SK-N-SH treated with all-trans-retinoic acid at 6 μM for 48 hours (cell line): Measurements from ENCODE around the gene MSANTD3.

Experiments used
- ATAC-seq: fragments of 200-7000 bp; cut with Tn5 transposase; 3 replicates; pipeline ENCODE4 v1.9.1; 2020; ENCODE audit warnings: mild to moderate bottlenecking, moderate library complexity
- BACH2 ChIP-seq: fragments of 250-450 bp; sonication (Bioruptor Pico); IDR thresholded peaks from 2 replicates; pipeline ENCODE4 v1.9.0; 2021; ENCODE audit warnings: mild to moderate bottlenecking, borderline replicate concordance
- CSDC2 ChIP-seq: fragments of 250-450 bp; sonication (Bioruptor Pico); IDR thresholded peaks from 2 replicates; pipeline ENCODE4 v1.5.0; 2020; ENCODE audit warnings: mild to moderate bottlenecking, moderate library complexity
- CSRNP3 ChIP-seq: fragments of 250-450 bp; sonication (Bioruptor Pico); IDR thresholded peaks from 2 replicates; pipeline ENCODE4 v1.5.1; 2021; ENCODE audit warnings: mild to moderate bottlenecking, moderate library complexity
- ESRRG ChIP-seq: fragments of 250-450 bp; sonication (Bioruptor Pico); IDR thresholded peaks from 2 replicates; pipeline ENCODE4 v1.6.1; 2021; ENCODE audit warnings: mild to moderate bottlenecking
- GLIS3 ChIP-seq: fragments of 250-450 bp; sonication (Bioruptor Pico); IDR thresholded peaks from 2 replicates; pipeline ENCODE4 v1.5.0; 2020; ENCODE audit warnings: mild to moderate bottlenecking, moderate library complexity
- ISL1 ChIP-seq: fragments of 250-450 bp; sonication (Bioruptor Pico); IDR thresholded peaks from 2 replicates; pipeline ENCODE4 v2.1.2; 2022; ENCODE audit warnings: mild to moderate bottlenecking, moderate library complexity
- OSR1 ChIP-seq: fragments of 250-450 bp; sonication (Bioruptor Pico); IDR thresholded peaks from 2 replicates; pipeline ENCODE4 v1.8.0; 2022; ENCODE audit warnings: moderate library complexity, mild to moderate bottlenecking, inconsistent platforms
- PATZ1 ChIP-seq: fragments of 250-450 bp; sonication (Bioruptor Pico); IDR thresholded peaks from 2 replicates; pipeline ENCODE4 v1.8.0; 2020; ENCODE audit warnings: mild to moderate bottlenecking, moderate library complexity, borderline replicate concordance
- POU6F1 ChIP-seq: fragments of 250-450 bp; sonication (Bioruptor Pico); IDR thresholded peaks from 2 replicates; pipeline ENCODE4 v1.8.0; 2021; ENCODE audit warnings: low read depth, mild to moderate bottlenecking, moderate library complexity, borderline replicate concordance
- PPARA ChIP-seq: fragments of 250-450 bp; sonication (Bioruptor Pico); IDR thresholded peaks from 2 replicates; pipeline ENCODE4 v1.5.0; 2020; ENCODE audit warnings: mild to moderate bottlenecking, borderline replicate concordance
- RARB ChIP-seq: fragments of 250-450 bp; sonication (Bioruptor Pico); IDR thresholded peaks from 2 replicates; pipeline ENCODE4 v1.8.0; 2021; ENCODE audit warnings: mild to moderate bottlenecking, moderate library complexity
- SNAI2 ChIP-seq: fragments of 250-450 bp; sonication (Bioruptor Pico); IDR thresholded peaks from 2 replicates; pipeline ENCODE4 v1.5.0; 2020; ENCODE audit warnings: mild to moderate bottlenecking, moderate library complexity
- TCF4 ChIP-seq: fragments of 250-450 bp; sonication (Bioruptor Pico); IDR thresholded peaks from 2 replicates; pipeline ENCODE4 v1.8.0; 2021; ENCODE audit warnings: mild to moderate bottlenecking, moderate library complexity, borderline replicate concordance
- TOX ChIP-seq: fragments of 250-450 bp; sonication (Bioruptor Pico); IDR thresholded peaks from 2 replicates; pipeline ENCODE4 v1.8.0; 2021; ENCODE audit warnings: mild to moderate bottlenecking, moderate library complexity, borderline replicate concordance
- TSHZ2 ChIP-seq: fragments of 250-450 bp; sonication (Bioruptor Pico); IDR thresholded peaks from 2 replicates; pipeline ENCODE4 v1.5.0; 2020; ENCODE audit warnings: mild to moderate bottlenecking, moderate library complexity
- ZC3H10 ChIP-seq: fragments of 250-450 bp; sonication (Bioruptor Pico); IDR thresholded peaks from 2 replicates; pipeline ENCODE4 v1.5.1; 2021; ENCODE audit warnings: mild to moderate bottlenecking, moderate library complexity
- ZFP3 ChIP-seq: fragments of 250-450 bp; sonication (Bioruptor Pico); IDR thresholded peaks from 2 replicates; pipeline ENCODE4 v1.5.0; 2020; ENCODE audit warnings: mild to moderate bottlenecking, moderate library complexity
- ZFP30 ChIP-seq: fragments of 450-650 bp; formaldehyde crosslinking; IDR thresholded peaks from 2 replicates; pipeline ENCODE4 v1.5.0; 2022; ENCODE audit warnings: mild to moderate bottlenecking, moderate library complexity
- ZNF565 ChIP-seq: fragments of 450-650 bp; formaldehyde crosslinking; conservative IDR thresholded peaks from 2 replicates; pipeline ENCODE4 v1.5.0; 2020; ENCODE audit warnings: low read depth, mild to moderate bottlenecking, moderate library complexity
- ZNF70 ChIP-seq: fragments of 450-650 bp; formaldehyde crosslinking; IDR thresholded peaks from 2 replicates; pipeline ENCODE4 v1.5.0; 2020; ENCODE audit warnings: mild to moderate bottlenecking, moderate library complexity
- ZNF8 ChIP-seq: fragments of 450-650 bp; formaldehyde crosslinking; IDR thresholded peaks from 2 replicates; pipeline ENCODE4 v1.5.0; 2020; ENCODE audit warnings: mild to moderate bottlenecking, moderate library complexity

MSANTD3 gene

GRCh38 chr9:100431886-100432285 lies 4.9 kb downstream of the MSANTD3 start:
- no peak for ATAC-seq

GRCh38 chr9:100432736-100433135 lies 5.8 kb downstream of the MSANTD3 start:
- no peak for TF ChIP-seq ZNF70 (CRISPR knock-in tag)
- TF ChIP-seq CSRNP3 (CRISPR knock-in tag), result no peak
- no peak for TF ChIP-seq ZFP30 (CRISPR knock-in tag)
- no peak for TF ChIP-seq ISL1 (CRISPR knock-in tag)
- TF ChIP-seq TOX (CRISPR knock-in tag), result no peak
- no peak for TF ChIP-seq CSDC2
- no peak for TF ChIP-seq ZNF8
- TF ChIP-seq SNAI2 (CRISPR knock-in tag), result no peak
- no peak for TF ChIP-seq TCF4 (CRISPR knock-in tag)
- TF ChIP-seq ZFP3 (CRISPR knock-in tag), result no peak
- TF ChIP-seq ESRRG (CRISPR knock-in tag), result no peak
- no peak for TF ChIP-seq ZC3H10 (CRISPR knock-in tag)
- TF ChIP-seq PPARA (CRISPR knock-in tag), result no peak
- no peak for TF ChIP-seq RARB (CRISPR knock-in tag)
- no peak for TF ChIP-seq OSR1 (CRISPR knock-in tag)
- TF ChIP-seq ZNF565 (CRISPR knock-in tag), result no peak
- no peak for TF ChIP-seq TSHZ2
- TF ChIP-seq, all 23 proteins: peak for 0
- ATAC-seq, result no peak

More at GRCh38 chr9:100431886-100432285, 4.9 kb downstream of the MSANTD3 start:
- TF ChIP-seq TOX (CRISPR knock-in tag) (no peak), CSDC2 (no peak)

- TF ChIP-seq BACH2 (CRISPR knock-in tag), result no peak
- TF ChIP-seq TSHZ2, result no peak
- no peak for TF ChIP-seq TCF4 (CRISPR knock-in tag)
- TF ChIP-seq ISL1 (CRISPR knock-in tag), result no peak
- no peak for TF ChIP-seq CSDC2
- no peak for TF ChIP-seq ZC3H10 (CRISPR knock-in tag)
- TF ChIP-seq PPARA (CRISPR knock-in tag), result no peak
- no peak for TF ChIP-seq GLIS3 (CRISPR knock-in tag)
- no peak for TF ChIP-seq ZNF565 (CRISPR knock-in tag)
- no peak for TF ChIP-seq PATZ1 (CRISPR knock-in tag)
- no peak for TF ChIP-seq OSR1 (CRISPR knock-in tag)
- TF ChIP-seq ZFP3 (CRISPR knock-in tag), result no peak
- no peak for TF ChIP-seq TOX (CRISPR knock-in tag)
- TF ChIP-seq ZNF8, result no peak
- TF ChIP-seq CSRNP3 (CRISPR knock-in tag), result no peak
- no peak for TF ChIP-seq ZNF70 (CRISPR knock-in tag)
- no peak for TF ChIP-seq ESRRG (CRISPR knock-in tag)
- no peak for TF ChIP-seq POU6F1 (CRISPR knock-in tag)
- no peak for TF ChIP-seq SNAI2 (CRISPR knock-in tag)
- TF ChIP-seq, all 23 proteins: peak for 0
- ATAC-seq, result no peak
Observed at GRCh38 chr9:100436571-100436970, 9.6 kb downstream of the MSANTD3 start.
